Measurements from ENCODE around the gene PDE8B. TPM values are rescaled to one million over a fixed set of nuclear protein-coding genes. Genes with fewer than 3 reads are reported as not detected.

PDE8B gene
- total and polyA plus RNA-seq, 11 donors = 1.1 to 9.3 (median 3.4) TPM

GRCh38 chr5:77231471-77232138 is 21.1 kb downstream of the PDE8B start:
- H3K4me3 ChIP-seq = no peak overlapping the region
- no peaks in the 10 kb centered on the region for H3K36me3 ChIP-seq
- no peaks in the 10 kb centered on the region for H3K27me3 ChIP-seq
- intact Hi-C loops (cut with DNase I) = loop anchor here in 2 of 10 donors (10.0 kb wide), 1 partner anchor 87 kb away; no protein-coding TSS in a partner anchor
- DNase-seq (no peak), ATAC-seq (peak in 1 of 4 donors; percentile 18)
- peaks cover 0 to 2% (median 0%) of the 10 kb centered on the region in 12 donors for H3K9me3 ChIP-seq
- H3K27ac ChIP-seq = peak overlapping the region in 1 of 12 donors; percentile 32
- peaks cover 0 to 20% (median 0%) of the 10 kb centered on the region in 12 donors for H3K4me1 ChIP-seq
- peak in 1 of 12 donors; percentile 6 for TF ChIP-seq CTCF (IDR thresholded peaks at IDR 0.05)
- no peak for TF ChIP-seq POLR2A (IDR thresholded peaks at IDR 0.05)
- WGBS, 4 donors = 51 to 65% (median 53%) methylated on average over 8 of the region's 8 CpGs

GRCh38 chr5:77232574-77233358 is 22.3 kb downstream of the PDE8B start:
- 77 to 85% (median 84%) methylated on average over 6 of the region's 6 CpGs for WGBS, 4 donors
- H3K27ac ChIP-seq = no peak overlapping the region
- H3K4me3 ChIP-seq = no peak overlapping the region
- ATAC-seq = peak in 3 of 4 donors; percentile 32 to 66 (median 54)
- peaks cover 0 to 20% (median 0%) of the 10 kb centered on the region in 12 donors for H3K4me1 ChIP-seq
- no peaks in the 10 kb centered on the region for H3K27me3 ChIP-seq
- intact Hi-C loops (cut with DNase I) = loop anchor here in 2 of 10 donors (10.0 kb wide), 1 partner anchor 88 kb away; no protein-coding TSS in a partner anchor
- no peaks in the 10 kb centered on the region for H3K36me3 ChIP-seq
- DNase-seq = no peak
- H3K9me3 ChIP-seq = peaks cover 0 to 5% (median 0%) of the 10 kb centered on the region in 12 donors
- TF ChIP-seq CTCF (IDR thresholded peaks at IDR 0.05) (no peak), POLR2A (IDR thresholded peaks at IDR 0.05) (no peak)

- ATAC-seq (no peak), DNase-seq (no peak)
- peaks cover 0 to 20% (median 0%) of the 10 kb centered on the region in 12 donors for H3K4me1 ChIP-seq
- no peaks in the 10 kb centered on the region for H3K36me3 ChIP-seq
- H3K27ac ChIP-seq = no peak overlapping the region
- peaks cover 0 to 5% (median 0%) of the 10 kb centered on the region in 12 donors for H3K9me3 ChIP-seq
- no peak overlapping the region for H3K4me3 ChIP-seq
- WGBS, 4 donors = 38 to 62% (median 49%) methylated on average over 3 of the region's 3 CpGs
- intact Hi-C loops (cut with DNase I) = loop anchor here in 4 of 10 donors (5.0 to 10.0 kb wide), 2 partner anchors 89 to 91 kb away; no protein-coding TSS in a partner anchor
- H3K27me3 ChIP-seq = no peaks in the 10 kb centered on the region
- TF ChIP-seq CTCF (IDR thresholded peaks at IDR 0.05) (no peak), POLR2A (IDR thresholded peaks at IDR 0.05) (no peak)
Measured at GRCh38 chr5:77235846-77236721, 25.6 kb downstream of the PDE8B start.
